C4-2B (cell line): ENCODE results near the gene TMEM87B.

Source experiments
- H3K27ac ChIP-seq: fragments of 450-650 bp; 2 replicates; pipeline ENCODE4 v1.5.1; 2017
- ZFX ChIP-seq: fragments of 450-650 bp; IDR thresholded peaks from 2 replicates; pipeline ENCODE4 v1.6.1; 2017
- TF ChIP-seq, protein P1 (sequence below): fragments of 450-650 bp; conservative IDR thresholded peaks from 2 replicates; pipeline ENCODE4 v1.5.1; 2017; ENCODE audit warnings: mild to moderate bottlenecking

Gene TMEM87B

DNA sequence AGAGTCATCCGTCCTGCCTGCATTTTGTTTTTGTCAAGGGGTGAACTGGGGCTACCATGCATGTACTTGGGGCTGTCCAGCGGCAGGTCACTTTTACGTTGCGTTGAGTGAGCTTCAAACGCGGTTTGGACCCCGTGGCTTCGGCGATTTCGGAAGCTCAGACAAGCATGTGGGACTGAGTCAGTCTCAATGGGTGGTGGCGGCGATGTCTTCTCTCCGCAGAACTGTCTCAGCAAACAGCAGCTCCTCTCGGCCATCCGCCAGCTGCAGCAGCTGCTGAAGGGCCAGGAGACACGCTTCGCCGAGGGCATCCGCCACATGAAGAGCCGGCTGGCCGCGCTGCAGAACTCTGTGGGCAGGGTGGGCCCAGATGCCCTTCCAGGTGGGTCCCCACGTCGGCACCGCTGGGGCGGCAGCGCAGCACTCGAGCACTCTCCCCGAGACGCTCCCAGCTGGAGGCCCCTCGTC lies 104.4 kb downstream of the TMEM87B start:
- TF ChIP-seq, protein P1, sequence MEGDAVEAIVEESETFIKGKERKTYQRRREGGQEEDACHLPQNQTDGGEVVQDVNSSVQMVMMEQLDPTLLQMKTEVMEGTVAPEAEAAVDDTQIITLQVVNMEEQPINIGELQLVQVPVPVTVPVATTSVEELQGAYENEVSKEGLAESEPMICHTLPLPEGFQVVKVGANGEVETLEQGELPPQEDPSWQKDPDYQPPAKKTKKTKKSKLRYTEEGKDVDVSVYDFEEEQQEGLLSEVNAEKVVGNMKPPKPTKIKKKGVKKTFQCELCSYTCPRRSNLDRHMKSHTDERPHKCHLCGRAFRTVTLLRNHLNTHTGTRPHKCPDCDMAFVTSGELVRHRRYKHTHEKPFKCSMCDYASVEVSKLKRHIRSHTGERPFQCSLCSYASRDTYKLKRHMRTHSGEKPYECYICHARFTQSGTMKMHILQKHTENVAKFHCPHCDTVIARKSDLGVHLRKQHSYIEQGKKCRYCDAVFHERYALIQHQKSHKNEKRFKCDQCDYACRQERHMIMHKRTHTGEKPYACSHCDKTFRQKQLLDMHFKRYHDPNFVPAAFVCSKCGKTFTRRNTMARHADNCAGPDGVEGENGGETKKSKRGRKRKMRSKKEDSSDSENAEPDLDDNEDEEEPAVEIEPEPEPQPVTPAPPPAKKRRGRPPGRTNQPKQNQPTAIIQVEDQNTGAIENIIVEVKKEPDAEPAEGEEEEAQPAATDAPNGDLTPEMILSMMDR: no peak
- no peak overlapping the region for H3K27ac ChIP-seq

DNA sequence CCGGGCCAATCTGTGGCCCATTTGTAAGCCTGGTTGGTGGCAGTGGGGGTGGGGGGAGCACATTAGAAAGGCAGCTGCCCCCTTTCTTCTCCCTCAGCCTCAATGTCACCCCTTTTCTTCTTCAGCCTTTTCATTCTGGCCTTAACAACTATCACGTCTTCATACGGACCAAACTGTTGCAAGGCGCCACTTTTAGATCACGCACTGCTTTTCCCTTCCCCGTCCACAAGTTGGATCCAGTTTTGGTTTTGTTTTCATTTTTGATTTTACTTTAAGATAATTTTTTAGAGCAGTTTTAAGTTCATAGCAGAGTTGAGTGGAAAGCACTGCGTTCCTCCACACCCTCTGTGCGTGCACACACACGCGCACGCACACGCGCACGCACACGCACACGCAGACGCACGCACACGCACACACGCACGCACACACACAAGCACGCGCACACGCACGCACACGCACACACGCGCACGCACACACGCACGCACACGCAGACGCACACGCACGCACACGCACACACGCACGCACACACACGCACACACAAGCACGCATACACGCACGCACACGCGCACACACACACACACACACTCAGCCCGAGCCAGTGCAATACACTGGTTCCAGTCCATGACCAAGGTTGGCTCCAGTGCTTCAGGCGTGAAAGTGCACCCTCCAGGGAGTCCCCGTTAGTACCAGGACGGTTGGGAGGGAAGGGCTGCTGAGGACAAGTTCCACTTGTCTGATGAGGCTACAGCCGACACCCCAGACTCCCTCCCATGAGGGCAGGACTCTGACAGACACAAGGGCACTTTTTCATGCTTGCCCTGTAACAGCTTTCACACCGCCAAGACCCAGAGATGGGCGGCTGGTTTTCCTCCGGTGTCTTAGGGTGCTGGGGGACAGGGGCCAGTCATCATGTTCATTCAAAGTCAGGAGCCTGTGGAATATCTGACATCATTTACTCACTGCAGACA lies 105.5 kb downstream of the TMEM87B start:
- H3K27ac ChIP-seq: no peak overlapping the region
- TF ChIP-seq, protein P1: no peak
- no peak for TF ChIP-seq ZFX

DNA sequence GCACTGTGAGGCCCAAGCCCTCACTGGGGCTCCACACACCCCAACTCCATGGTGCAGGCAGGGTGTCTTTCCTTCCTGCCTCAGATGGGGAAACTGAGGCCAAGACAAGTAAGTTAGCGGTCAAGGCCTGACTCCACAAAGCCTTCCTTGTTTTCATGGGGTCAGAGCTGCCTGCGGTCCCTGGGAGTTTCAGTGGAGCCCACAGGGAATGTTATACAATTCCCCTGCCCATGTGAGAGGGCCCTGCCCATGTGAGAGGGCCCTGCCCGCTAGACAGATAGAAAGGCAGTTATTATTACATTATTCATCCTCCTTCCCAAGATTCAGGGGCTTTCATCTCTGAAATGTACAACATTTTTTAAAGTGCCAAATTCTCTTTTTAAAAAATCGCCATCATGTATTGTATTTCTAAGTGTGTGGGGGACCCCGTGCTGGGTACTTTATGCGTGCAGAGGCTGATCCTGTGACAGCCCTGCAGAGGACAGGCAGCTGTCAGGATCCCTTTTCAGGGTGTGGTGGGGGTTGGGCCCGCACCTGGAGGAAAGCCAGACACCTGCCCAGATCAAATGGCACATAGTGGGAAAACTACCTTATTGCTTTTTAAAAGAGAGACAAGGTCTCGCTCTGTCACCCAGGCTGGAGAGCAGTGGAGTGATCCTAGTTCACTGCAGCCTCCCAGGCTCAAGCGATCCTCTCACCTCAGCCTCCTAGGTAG lies 106.5 kb downstream of the TMEM87B start:
- TF ChIP-seq, protein P1: no peak
- no peak for TF ChIP-seq ZFX
- H3K27ac ChIP-seq: no peak overlapping the region

DNA sequence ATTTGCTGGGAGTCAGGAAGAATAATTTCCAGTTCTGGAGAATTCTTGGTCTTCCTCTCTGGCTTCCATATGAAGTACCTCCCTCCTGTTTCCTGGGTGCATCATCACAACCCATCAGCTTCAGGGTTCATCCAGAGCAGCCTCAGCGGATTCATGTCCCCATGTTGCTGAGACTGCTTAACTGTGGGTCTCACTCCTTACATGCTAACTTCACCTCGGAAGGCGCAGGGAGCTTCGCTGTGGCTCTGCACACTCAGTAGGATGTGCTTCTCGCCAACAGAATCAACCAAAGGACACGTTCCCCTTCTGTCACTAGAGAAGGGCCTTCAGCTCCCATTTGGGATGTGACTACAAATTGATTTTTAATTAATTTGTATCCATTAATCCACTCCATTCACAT lies 107.3 kb downstream of the TMEM87B start:
- no peak overlapping the region for H3K27ac ChIP-seq
- TF ChIP-seq, protein P1: no peak
- no peak for TF ChIP-seq ZFX

DNA sequence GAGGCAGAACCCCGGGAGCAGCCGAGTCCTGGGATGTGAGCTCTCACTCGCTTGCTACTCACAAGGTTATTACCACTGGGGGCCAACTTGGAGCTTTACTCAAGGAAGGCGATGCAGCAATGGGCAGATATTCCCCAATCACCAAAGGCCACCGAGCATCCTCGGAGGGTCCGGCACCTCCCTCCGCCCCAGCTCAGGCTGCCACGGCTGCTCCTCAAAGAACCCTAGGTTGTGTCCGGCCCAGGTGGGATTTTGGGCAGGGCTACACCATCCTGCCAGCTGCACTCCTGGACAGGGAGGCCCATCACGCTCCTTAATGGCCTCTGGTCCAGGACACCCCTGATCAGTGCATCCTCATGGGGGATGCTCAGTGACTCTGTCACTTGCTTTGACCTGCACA lies 107.9 kb downstream of the TMEM87B start:
- TF ChIP-seq, protein P1: no peak
- no peak for TF ChIP-seq ZFX
- H3K27ac ChIP-seq: no peak overlapping the region

DNA sequence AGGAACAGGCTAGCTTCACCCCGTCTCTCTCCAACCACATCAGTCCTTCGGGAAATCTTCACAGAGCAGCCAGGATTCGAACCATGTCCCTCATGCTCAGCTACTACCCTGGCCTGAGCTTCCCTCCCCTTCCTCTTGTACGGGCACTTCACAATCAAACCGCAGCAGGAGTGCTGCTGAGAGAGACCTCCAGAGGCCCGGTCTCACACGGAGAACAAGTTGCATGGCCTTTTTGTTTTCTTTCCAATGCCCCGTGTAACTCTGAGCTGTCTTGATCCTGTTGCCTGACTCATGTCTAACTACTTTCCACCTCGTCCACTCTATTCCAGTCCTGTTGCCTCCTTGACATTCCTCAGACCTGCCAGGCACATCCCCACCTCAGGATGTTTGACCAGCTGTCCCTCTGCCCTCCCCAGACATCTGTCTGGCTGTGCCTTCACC lies 108.5 kb downstream of the TMEM87B start:
- H3K27ac ChIP-seq: no peak overlapping the region
- no peak for TF ChIP-seq ZFX
- TF ChIP-seq, protein P1: no peak

DNA sequence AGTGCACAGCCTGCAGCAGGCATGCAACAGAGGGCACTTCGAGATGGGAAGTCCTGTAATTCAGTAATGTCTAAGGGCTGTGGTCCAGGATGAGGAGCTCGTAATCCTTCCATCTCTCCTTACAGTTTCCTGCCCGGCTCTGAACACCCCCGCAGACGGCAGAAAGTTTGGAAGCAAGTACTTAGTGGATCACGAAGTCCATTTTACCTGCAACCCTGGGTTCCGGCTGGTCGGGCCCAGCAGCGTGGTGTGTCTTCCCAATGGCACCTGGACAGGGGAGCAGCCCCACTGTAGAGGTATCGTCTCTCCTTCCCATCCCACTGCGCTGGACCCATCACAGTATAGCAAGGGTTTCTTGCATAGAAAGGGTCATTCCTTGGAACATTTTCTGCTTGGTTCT lies 109.8 kb downstream of the TMEM87B start:
- TF ChIP-seq, protein P1: no peak
- TF ChIP-seq ZFX: no peak
- no peak overlapping the region for H3K27ac ChIP-seq
